SK-N-SH (cell line): ENCODE results near the gene EFCC1. TPM values are rescaled to one million over a fixed set of nuclear protein-coding genes. Genes with fewer than 3 reads are reported as not detected.

ENCODE experiments used
- CTCF ChIA-PET: fragments of 300-600, 350-600 bp; formaldehyde crosslinking; extraction: SDS; loops from one replicate; lab custom pipeline; 2021; lab: Yijun Ruan, JAX
- POLR2A ChIA-PET: fragments of 350-600 bp; sonication (Branson Sonifier 250); formaldehyde crosslinking; extraction: SDS; loops from one replicate; lab custom pipeline; 2020; ENCODE audit warnings: antibody characterized with exemption, inconsistent platforms; lab: Yijun Ruan, JAX
- DNase-seq: peaks from one replicate; pipeline ENCODE4 v3.0.0; 2012
- H2AFZ ChIP-seq: fragments of 200-600 bp; sonication (generic); 2 replicates; pipeline ENCODE4 v1.8.1; 2016; ENCODE audit warnings: antibody characterized with exemption, mild to moderate bottlenecking, low read depth
- H3F3A ChIP-seq: fragments of 200-600 bp; sonication (generic); replicated peaks from 2 replicates; pipeline ENCODE3; 2016; ENCODE audit warnings: antibody characterized with exemption, mild to moderate bottlenecking; ENCODE audit not compliant: insufficient read depth
- H3K27ac ChIP-seq, 2 experiments: fragments of 200-500 bp in 1 of 2; fragments of 200-600 bp in 1 of 2; sonication (Bioruptor generic) in 1 of 2; sonication (generic), shearing (Covaris generic) in 1 of 2; 2 replicates each; pipeline versions ENCODE4 v1.5.1 to v1.6.1; 2014 to 2016; ENCODE audit warnings: low read depth in 2 of 2, inconsistent platforms in 1 of 2, low read length in 1 of 2, mild to moderate bottlenecking in 1 of 2, mixed read lengths in 1 of 2
- H3K27me3 ChIP-seq: fragments of 200-600 bp; sonication (generic), shearing (Covaris generic); 2 replicates; pipeline ENCODE4 v1.6.1; 2016; ENCODE audit warnings: mixed run types; ENCODE audit not compliant: insufficient read depth
- H3K36me3 ChIP-seq, 2 experiments: fragments of 200-500 bp in 1 of 2; fragments of 200-600 bp in 1 of 2; sonication (Bioruptor generic) in 1 of 2; sonication (generic) in 1 of 2; replicated peaks in 1 of 2; 2 replicates each; pipeline versions ENCODE3 to v1.5.1; 2014 to 2016; ENCODE audit warnings: low read length in 1 of 2, mild to moderate bottlenecking in 1 of 2; ENCODE audit not compliant: insufficient read depth in 2 of 2, control insufficient read depth in 1 of 2
- H3K4me1 ChIP-seq, 2 experiments: fragments of 200-500 bp in 1 of 2; fragments of 200-600 bp in 1 of 2; sonication (Bioruptor generic) in 1 of 2; sonication (generic), shearing (Covaris generic) in 1 of 2; 2 replicates each; pipeline versions ENCODE4 v1.5.1 to v1.6.1; 2014 to 2016; ENCODE audit warnings: low read depth in 1 of 2, low read length in 1 of 2, mixed run types in 1 of 2; ENCODE audit not compliant: insufficient read depth in 2 of 2, control insufficient read depth in 1 of 2
- H3K4me2 ChIP-seq: fragments of 200-600 bp; sonication (generic), shearing (Covaris generic); 2 replicates; pipeline ENCODE4 v1.6.1; 2017; ENCODE audit warnings: mixed run types
- H3K4me3 ChIP-seq, 2 experiments: fragments of 200-500 bp in 1 of 2; fragments of 200-600 bp in 1 of 2; sonication (Bioruptor generic) in 1 of 2; sonication (generic), shearing (Covaris generic) in 1 of 2; 2 replicates each; pipeline versions ENCODE4 v1.5.1 to v1.8.1; 2014 to 2016; ENCODE audit warnings: low read depth in 2 of 2, inconsistent platforms in 1 of 2, low read length in 1 of 2, mild to moderate bottlenecking in 1 of 2, mixed read lengths in 1 of 2, moderate library complexity in 1 of 2
- H3K79me2 ChIP-seq: fragments of 200-600 bp; sonication (generic); 2 replicates; pipeline ENCODE4 v1.8.1; 2017; ENCODE audit warnings: mild to moderate bottlenecking; ENCODE audit not compliant: insufficient read depth
- H3K9ac ChIP-seq: fragments of 200-600 bp; sonication (generic); 2 replicates; pipeline ENCODE4 v1.6.1; 2017; ENCODE audit warnings: mixed run types
- H3K9me2 ChIP-seq: fragments of 200-600 bp; sonication (generic); 2 replicates; pipeline ENCODE4 v1.6.1; 2017; ENCODE audit warnings: mixed run types
- H3K9me3 ChIP-seq: fragments of 200-600 bp; sonication (generic); 2 replicates; pipeline ENCODE4 v1.6.1; 2017; ENCODE audit warnings: mixed run types, mild to moderate bottlenecking, moderate library complexity
- H4K20me1 ChIP-seq: fragments of 200-600 bp; sonication (generic); 2 replicates; pipeline ENCODE4 v1.6.1; 2017; ENCODE audit warnings: mild to moderate bottlenecking, mixed run types; ENCODE audit not compliant: insufficient read depth
- CHD2 ChIP-seq: fragments of 150-350 bp; IDR thresholded peaks from 2 replicates; pipeline ENCODE4 v1.6.1; 2018; ENCODE audit warnings: low read length; ENCODE audit not compliant: partially characterized antibody
- ELF1 ChIP-seq: IDR thresholded peaks from 2 replicates; pipeline ENCODE4 v1.4.0; 2012
- EP300 ChIP-seq, 2 experiments: IDR thresholded peaks; 2 replicates each; pipeline versions ENCODE4 v1.4.0 to v1.6.1; 2012; ENCODE audit warnings: borderline replicate concordance in 1 of 2, low read depth in 1 of 2, low read length in 1 of 2
- FOSL2 ChIP-seq: IDR thresholded peaks from 2 replicates; pipeline ENCODE4 v1.4.0; 2012; ENCODE audit warnings: low read depth, mild to moderate bottlenecking, moderate library complexity, borderline replicate concordance
- GATA2 ChIP-seq: sonication (generic); formaldehyde crosslinking; IDR thresholded peaks from 2 replicates; pipeline ENCODE4 v1.5.0; 2020; ENCODE audit warnings: mild to moderate bottlenecking, missing genetic modification reagents
- IRF3 ChIP-seq: fragments of 150-350 bp; IDR thresholded peaks from 2 replicates; pipeline ENCODE4 v1.6.1; 2016; ENCODE audit warnings: mild to moderate bottlenecking, low read depth, low read length
- MEF2A ChIP-seq: IDR thresholded peaks from 2 replicates; pipeline ENCODE4 v1.4.0; 2012; ENCODE audit warnings: low read depth, borderline replicate concordance
- MXI1 ChIP-seq: IDR thresholded peaks from 2 replicates; pipeline ENCODE4 v1.6.1; 2012; ENCODE audit warnings: mild to moderate bottlenecking, low read depth, low read length, improper control_type of control experiment
- NRF1 ChIP-seq: IDR thresholded peaks from 2 replicates; pipeline ENCODE4 v1.6.1; 2012; ENCODE audit warnings: low read depth, mild to moderate bottlenecking, low read length
- RFX5 ChIP-seq: IDR thresholded peaks from 2 replicates; pipeline ENCODE4 v1.6.1; 2012; ENCODE audit warnings: mild to moderate bottlenecking, improper control_type of control experiment, low read length
- RXRA ChIP-seq: IDR thresholded peaks from 2 replicates; pipeline ENCODE4 v1.4.0; 2012; ENCODE audit warnings: low read depth, mild to moderate bottlenecking, borderline replicate concordance
- SIN3A ChIP-seq: IDR thresholded peaks from 2 replicates; pipeline ENCODE4 v1.6.1; 2012; ENCODE audit warnings: low read depth, mild to moderate bottlenecking, low read length, moderate library complexity, borderline replicate concordance
- SMC3 ChIP-seq: IDR thresholded peaks from 2 replicates; pipeline ENCODE4 v1.6.1; 2012; ENCODE audit warnings: low read depth, low read length, improper control_type of control experiment
- TAF1 ChIP-seq: IDR thresholded peaks from 2 replicates; pipeline ENCODE4 v1.6.1; 2012; ENCODE audit warnings: low read depth, mild to moderate bottlenecking, low read length, moderate library complexity, borderline replicate concordance
- TCF12 ChIP-seq: IDR thresholded peaks from 2 replicates; pipeline ENCODE4 v1.4.0; 2012
- TEAD4 ChIP-seq: IDR thresholded peaks from 2 replicates; pipeline ENCODE4 v1.4.0; 2012; ENCODE audit warnings: mild to moderate bottlenecking, borderline replicate concordance; ENCODE audit not compliant: insufficient read depth
- USF2 ChIP-seq: fragments of 150-350 bp; IDR thresholded peaks from 2 replicates; pipeline ENCODE4 v1.6.1; 2017; ENCODE audit warnings: antibody characterized with exemption, low read length, low read depth, borderline replicate concordance
- YY1 ChIP-seq: IDR thresholded peaks from 2 replicates; pipeline ENCODE4 v1.4.0; 2012; ENCODE audit warnings: low read depth, mild to moderate bottlenecking
- WGBS: methylation state at CpG from one replicate; pipeline ENCODE4 v1.1.6; 2017; ENCODE audit warnings: low lambda C conversion rate; 5-methylcytosine and 5-hydroxymethylcytosine counted together
- polyA plus RNA-seq, 3 experiments: library from polyadenylated mRNA; depleted of rRNA; stranded (reverse); fragments of >200 nt; gene quantifications; 2 replicates each; pipeline ENCODE4 v1.2.3, GENCODE V29; 2012
- TF ChIP-seq, protein P1 (sequence below): IDR thresholded peaks from 2 replicates; pipeline ENCODE4 v1.6.1; 2012; ENCODE audit warnings: mild to moderate bottlenecking, low read depth, low read length, moderate library complexity

The EFCC1 gene
- polyA plus RNA-seq, 1 of the 3 experiments (the other 2 are of a cell fraction) = not detected

GRCh38 chr3:129015388-129016105 lies 14.4 kb downstream of the EFCC1 start:
- Histone ChIP-seq H3F3A (no peaks in the 10 kb centered on the region), H3K27ac (no peak overlapping the region), H3K4me2 (no peak overlapping the region), H3K79me2 (no peaks in the 10 kb centered on the region), H3K9ac (no peak overlapping the region), H3K27me3 (no peaks in the 10 kb centered on the region), H4K20me1 (no peaks in the 10 kb centered on the region), H3K9me2 (no peaks in the 10 kb centered on the region), H2AFZ (no peak overlapping the region), H3K4me1 (peaks cover 0 to 8% of the 10 kb centered on the region in 2 experiments; a peak in 1 of 4 replicates), H3K9me3 (no peaks in the 10 kb centered on the region), H3K36me3 (no peaks in the 10 kb centered on the region), H3K4me3 (no peak overlapping the region)
- 80% methylated on average over 14 of the region's 19 CpGs for WGBS
- POLR2A ChIA-PET = no interaction called here
- DNase-seq = no peak
- TF ChIP-seq USF2 (no peak), NRF1 (no peak), CHD2 (no peak), EP300 (IDR thresholded peaks at IDR 0.05; ENCODE audit: borderline replicate concordance in 1 of 2, low read depth in 1 of 2, low read length in 1 of 2) (no peak), SMC3 (no peak)
- TF ChIP-seq, all 33 proteins: peak for 0
- CTCF ChIA-PET = interaction anchor here (1.6 to 7.3 kb wide), 5 partner anchors 10 to 45 kb away, joined by 4 to 46 read pairs (median 9); no protein-coding TSS in a partner anchor

DNA sequence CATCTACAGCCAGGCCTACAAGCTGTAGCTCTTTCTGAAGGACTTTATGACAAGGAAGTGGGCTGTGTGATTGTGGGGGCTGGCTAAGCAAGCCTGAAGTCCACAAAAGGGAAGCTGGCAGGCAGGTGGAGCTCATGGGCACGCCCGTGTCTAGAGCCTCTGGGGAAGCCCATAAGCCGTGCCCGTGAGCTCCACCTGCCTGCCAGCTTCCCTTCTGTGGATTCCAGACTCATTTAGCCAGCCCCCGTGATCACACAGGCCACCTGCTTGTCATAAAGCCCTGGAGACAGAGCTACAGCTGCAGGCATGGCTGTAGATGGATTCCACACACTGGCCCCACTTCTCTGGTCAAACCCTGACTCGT lies 15.2 kb downstream of the EFCC1 start:
- H3K4me1 ChIP-seq = peaks cover 0 to 13% of the 10 kb centered on the region in 2 experiments; a peak in 1 of 4 replicates
- TF ChIP-seq TCF12 (no peak), YY1 (no peak), MXI1 (no peak), IRF3 (no peak), TAF1 (no peak), FOSL2 (no peak), GATA2 (no peak), MEF2A (no peak), USF2 (no peak), NRF1 (no peak), TEAD4 (no peak), ELF1 (no peak), RXRA (no peak), SIN3A (no peak), RFX5 (no peak)
- TF ChIP-seq, protein P1, sequence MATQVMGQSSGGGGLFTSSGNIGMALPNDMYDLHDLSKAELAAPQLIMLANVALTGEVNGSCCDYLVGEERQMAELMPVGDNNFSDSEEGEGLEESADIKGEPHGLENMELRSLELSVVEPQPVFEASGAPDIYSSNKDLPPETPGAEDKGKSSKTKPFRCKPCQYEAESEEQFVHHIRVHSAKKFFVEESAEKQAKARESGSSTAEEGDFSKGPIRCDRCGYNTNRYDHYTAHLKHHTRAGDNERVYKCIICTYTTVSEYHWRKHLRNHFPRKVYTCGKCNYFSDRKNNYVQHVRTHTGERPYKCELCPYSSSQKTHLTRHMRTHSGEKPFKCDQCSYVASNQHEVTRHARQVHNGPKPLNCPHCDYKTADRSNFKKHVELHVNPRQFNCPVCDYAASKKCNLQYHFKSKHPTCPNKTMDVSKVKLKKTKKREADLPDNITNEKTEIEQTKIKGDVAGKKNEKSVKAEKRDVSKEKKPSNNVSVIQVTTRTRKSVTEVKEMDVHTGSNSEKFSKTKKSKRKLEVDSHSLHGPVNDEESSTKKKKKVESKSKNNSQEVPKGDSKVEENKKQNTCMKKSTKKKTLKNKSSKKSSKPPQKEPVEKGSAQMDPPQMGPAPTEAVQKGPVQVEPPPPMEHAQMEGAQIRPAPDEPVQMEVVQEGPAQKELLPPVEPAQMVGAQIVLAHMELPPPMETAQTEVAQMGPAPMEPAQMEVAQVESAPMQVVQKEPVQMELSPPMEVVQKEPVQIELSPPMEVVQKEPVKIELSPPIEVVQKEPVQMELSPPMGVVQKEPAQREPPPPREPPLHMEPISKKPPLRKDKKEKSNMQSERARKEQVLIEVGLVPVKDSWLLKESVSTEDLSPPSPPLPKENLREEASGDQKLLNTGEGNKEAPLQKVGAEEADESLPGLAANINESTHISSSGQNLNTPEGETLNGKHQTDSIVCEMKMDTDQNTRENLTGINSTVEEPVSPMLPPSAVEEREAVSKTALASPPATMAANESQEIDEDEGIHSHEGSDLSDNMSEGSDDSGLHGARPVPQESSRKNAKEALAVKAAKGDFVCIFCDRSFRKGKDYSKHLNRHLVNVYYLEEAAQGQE = no peak

More for the DNA sequence above, 15.2 kb downstream of the EFCC1 start:
- no peak for DNase-seq
- H3K9me2 ChIP-seq = no peaks in the 10 kb centered on the region
- no peak overlapping the region for H3K4me3 ChIP-seq
- H3K27me3 ChIP-seq = no peaks in the 10 kb centered on the region
- no peaks in the 10 kb centered on the region for H3K36me3 ChIP-seq
- H3K9me3 ChIP-seq = no peaks in the 10 kb centered on the region
- H3K9ac ChIP-seq = no peak overlapping the region
- 79% methylated on average over 5 of the region's 6 CpGs for WGBS
- ChIA-PET CTCF (interaction anchor here (1.0 to 7.3 kb wide), 5 partner anchors 10 to 49 kb away, joined by 3 to 46 read pairs (median 9); no protein-coding TSS in a partner anchor), POLR2A (no interaction called here)
- H4K20me1 ChIP-seq = no peaks in the 10 kb centered on the region
- H3K4me2 ChIP-seq = no peak overlapping the region
- H3K27ac ChIP-seq = no peak overlapping the region; a peak in 1 of 4 replicates
- H2AFZ ChIP-seq = no peak overlapping the region
- H3F3A ChIP-seq = no peaks in the 10 kb centered on the region
- H3K79me2 ChIP-seq = no peaks in the 10 kb centered on the region
